Smooth muscle cell (in vitro differentiated cells): ENCODE data around the gene PDGFB. TPM values are rescaled to one million over a fixed set of nuclear protein-coding genes. Genes with fewer than 3 reads are reported as not detected.
"Not testable (repeated sequence)": the region's sequence is repeated elsewhere in the genome, so short reads cannot be mapped to it uniquely, and the experiment has no call there.

Source experiments
- DNase-seq: peaks from one replicate; lab custom pipeline; 2025; ENCODE audit not compliant: unreplicated experiment; lab: John Stamatoyannopoulos, UW
- H2AFZ ChIP-seq: fragments of 200-600 bp; sonication (generic); 2 replicates; pipeline ENCODE4 v1.6.0; 2016; ENCODE audit warnings: antibody characterized with exemption, low read depth, mild to moderate bottlenecking
- H3F3A ChIP-seq: fragments of 200-600 bp; sonication (generic); 2 replicates; pipeline ENCODE4 v1.6.0; 2017; ENCODE audit warnings: antibody characterized with exemption, low read depth
- H3K27ac ChIP-seq: fragments of 200-600 bp; sonication (generic); 2 replicates; pipeline ENCODE4 v1.5.1; 2016; ENCODE audit warnings: low read depth, mild to moderate bottlenecking
- H3K27me3 ChIP-seq: fragments of 200-600 bp; sonication (generic); 2 replicates; pipeline ENCODE4 v1.6.1; 2016; ENCODE audit warnings: low read depth, mild to moderate bottlenecking
- H3K36me3 ChIP-seq: fragments of 200-600 bp; sonication (generic); 2 replicates; pipeline ENCODE4 v1.5.1; 2016; ENCODE audit warnings: low read depth
- H3K4me1 ChIP-seq: fragments of 200-600 bp; sonication (generic); 2 replicates; pipeline ENCODE4 v1.5.1; 2016; ENCODE audit warnings: low read depth
- H3K4me2 ChIP-seq: fragments of 200-600 bp; sonication (generic); 2 replicates; pipeline ENCODE4 v1.6.0; 2016; ENCODE audit warnings: mild to moderate bottlenecking
- H3K4me3 ChIP-seq: fragments of 200-600 bp; sonication (generic); 2 replicates; pipeline ENCODE4 v1.5.1; 2016; ENCODE audit warnings: mild to moderate bottlenecking
- H3K79me2 ChIP-seq: fragments of 200-600 bp; sonication (generic); 2 replicates; pipeline ENCODE4 v1.6.0; 2016; ENCODE audit warnings: low read depth, mild to moderate bottlenecking
- H3K9ac ChIP-seq: fragments of 200-600 bp; sonication (generic); 2 replicates; pipeline ENCODE4 v1.6.0; 2016; ENCODE audit warnings: low read depth
- H3K9me3 ChIP-seq: fragments of 200-600 bp; sonication (generic); replicated peaks from 2 replicates; pipeline ENCODE4 v1.5.1; 2016; ENCODE audit warnings: low read depth
- H4K20me1 ChIP-seq: fragments of 200-600 bp; sonication (generic); 2 replicates; pipeline ENCODE4 v1.6.0; 2016; ENCODE audit warnings: low read depth
- CTCF ChIP-seq: fragments of 200-600 bp; sonication (generic); IDR thresholded peaks from 2 replicates; pipeline ENCODE4 v1.5.1; 2017; ENCODE audit warnings: borderline replicate concordance, mild to moderate bottlenecking, antibody characterized with exemption; ENCODE audit not compliant: insufficient read depth, poor library complexity, severe bottlenecking
- WGBS: methylation state at CpG from one replicate; pipeline ENCODE4 v1.1.7; 2016; ENCODE audit warnings: low lambda C conversion rate; 5-methylcytosine and 5-hydroxymethylcytosine counted together
- polyA plus RNA-seq: library from polyadenylated mRNA; unstranded; fragments of >200 nt; fragmentation: Nextera tagmentation; extraction: Ambion mirVana; gene quantifications from 2 replicates; pipeline ENCODE4 v1.2.1, GENCODE V29; 2016
- total RNA-seq: library from RNA; depleted of rRNA; stranded (reverse); fragments of >200 nt; gene quantifications from 2 replicates; pipeline ENCODE4 v1.2.3, GENCODE V29; 2014

Gene PDGFB
- total and polyA plus RNA-seq, 2 experiments from 2014 or later = 0.31 to 2.1 TPM

- Histone ChIP-seq H3K79me2 (no peaks in the 10 kb centered on the region), H3K27ac (no peak overlapping the region), H3K27me3 (no peaks in the 10 kb centered on the region), H3F3A (no peaks in the 10 kb centered on the region), H2AFZ (no peak overlapping the region), H3K4me1 (peaks cover 13% of the 10 kb centered on the region), H3K4me3 (no peak overlapping the region), H3K4me2 (no peak overlapping the region), H4K20me1 (no peaks in the 10 kb centered on the region), H3K36me3 (no peaks in the 10 kb centered on the region), H3K9me3 (no peaks in the 10 kb centered on the region), H3K9ac (no peak overlapping the region)
- no peak for DNase-seq
- 88% methylated on average over 16 of the region's 16 CpGs for WGBS
- no peak for TF ChIP-seq CTCF
These were observed 25.4 kb downstream of the PDGFB start for GRCh38 chr22:39219071-39220039.

- H3K9ac ChIP-seq, H3K4me2 ChIP-seq, DNase-seq, H3K79me2 ChIP-seq, H3K27me3 ChIP-seq, H3F3A ChIP-seq, H3K27ac ChIP-seq, H4K20me1 ChIP-seq, H2AFZ ChIP-seq, H3K9me3 ChIP-seq, H3K36me3 ChIP-seq, H3K4me3 ChIP-seq: not testable (repeated sequence)
- peaks cover 18% of the 10 kb centered on the region for H3K4me1 ChIP-seq
- 96% methylated on average over 6 of the region's 6 CpGs for WGBS
These were observed 26.4 kb downstream of the PDGFB start for GRCh38 chr22:39218432-39218831.

GRCh38 chr22:39216143-39216490 is 28.7 kb downstream of the PDGFB start:
- TF ChIP-seq CTCF = no peak
- Histone ChIP-seq H2AFZ (no peak overlapping the region), H3F3A (no peaks in the 10 kb centered on the region), H3K4me2 (no peak overlapping the region), H3K27ac (no peak overlapping the region), H3K9me3 (no peaks in the 10 kb centered on the region), H3K36me3 (no peaks in the 10 kb centered on the region), H3K27me3 (no peaks in the 10 kb centered on the region), H4K20me1 (no peaks in the 10 kb centered on the region), H3K4me1 (peaks cover 18% of the 10 kb centered on the region), H3K4me3 (no peak overlapping the region), H3K79me2 (no peaks in the 10 kb centered on the region), H3K9ac (no peak overlapping the region)
- no peak for DNase-seq
- 89% methylated on average over 8 of the region's 8 CpGs for WGBS

- no peak for DNase-seq
- Histone ChIP-seq H3K9ac (no peak overlapping the region), H3K27me3 (no peaks in the 10 kb centered on the region), H3K9me3 (no peaks in the 10 kb centered on the region), H4K20me1 (no peaks in the 10 kb centered on the region), H3K4me2 (no peak overlapping the region), H3K27ac (no peak overlapping the region), H3K36me3 (no peaks in the 10 kb centered on the region), H2AFZ (no peak overlapping the region), H3K79me2 (no peaks in the 10 kb centered on the region), H3K4me1 (peaks cover 18% of the 10 kb centered on the region), H3F3A (no peaks in the 10 kb centered on the region), H3K4me3 (no peak overlapping the region)
- TF ChIP-seq CTCF = peak; percentile 20
- WGBS = 72% methylated on average over 14 of the region's 14 CpGs
These were observed 29.2 kb downstream of the PDGFB start for GRCh38 chr22:39215426-39216142.
